Progenitor cell of endocrine pancreas (in vitro differentiated cells): ENCODE data around the gene PYGM. TPM values are rescaled to one million over a fixed set of nuclear protein-coding genes. Genes with fewer than 3 reads are reported as not detected.

Experiments used
- DNase-seq: peaks from one replicate; pipeline ENCODE4 v3.0.0; 2021; ENCODE audit warnings: low spot score; ENCODE audit not compliant: unreplicated experiment
- H3K27ac Mint-ChIP-seq: 2 replicates; pipeline ENCODE4 v1.8.0; 2021; ENCODE audit warnings: mild to moderate bottlenecking, moderate library complexity, mixed read lengths
- H3K27me3 Mint-ChIP-seq: 2 replicates; pipeline ENCODE4 v1.8.0; 2021; ENCODE audit warnings: mixed read lengths
- H3K36me3 Mint-ChIP-seq: 2 replicates; pipeline ENCODE4 v1.8.0; 2022; ENCODE audit warnings: mixed read lengths; ENCODE audit not compliant: insufficient read depth
- H3K4me1 Mint-ChIP-seq: 2 replicates; pipeline ENCODE4 v1.8.0; 2021; ENCODE audit warnings: low read depth, mixed read lengths
- H3K4me3 Mint-ChIP-seq: 2 replicates; pipeline ENCODE4 v1.8.0; 2021; ENCODE audit warnings: low read depth, mild to moderate bottlenecking, moderate library complexity, mixed read lengths
- H3K9me3 Mint-ChIP-seq: 2 replicates; pipeline ENCODE4 v1.8.0; 2021; ENCODE audit warnings: low read depth, mixed read lengths
- total RNA-seq: library from RNA; stranded (reverse); gene quantifications from 2 replicates; pipeline ENCODE4 v1.2.1, GENCODE V29; 2021
- TF ChIP-seq, protein P1 (sequence below): fragments of 200-600 bp; sonication (generic); IDR thresholded peaks from one replicate; pipeline ENCODE4 v1.5.0; 2021; ENCODE audit warnings: antibody characterized with exemption, mild to moderate bottlenecking; ENCODE audit not compliant: unreplicated experiment

Gene PYGM
- total RNA-seq, 1 donor from 2014 or later: 1.6 TPM

DNA sequence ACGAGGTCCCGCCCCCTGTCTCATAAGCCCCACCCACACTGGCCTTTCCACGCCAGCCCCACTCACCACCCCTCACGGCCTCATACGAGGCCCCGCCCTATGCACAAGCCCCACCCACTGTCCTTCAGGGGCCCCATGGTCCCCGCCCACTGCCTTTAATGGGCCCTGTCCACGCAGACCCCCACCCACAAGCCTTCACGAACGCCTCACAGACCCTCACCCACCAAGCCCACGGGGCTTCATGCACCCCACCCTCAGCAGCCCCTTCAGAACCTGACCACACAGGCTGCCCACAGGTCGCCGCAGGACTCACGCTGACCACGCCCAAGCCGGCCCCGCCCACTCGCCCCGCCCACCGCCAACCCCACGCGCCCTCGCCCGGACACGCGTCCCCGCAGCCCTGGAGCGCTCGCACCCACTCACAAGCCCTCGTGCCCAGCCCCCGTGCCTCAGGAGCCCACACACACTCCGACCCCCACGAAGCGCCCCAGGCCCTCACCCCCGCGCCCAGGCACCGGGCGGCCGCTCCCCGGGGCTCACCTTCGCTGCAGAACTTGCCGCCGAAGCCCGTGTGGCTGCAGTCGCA, 47.3 kb downstream of the PYGM start:
- H3K4me1 Mint-ChIP-seq: peaks cover 9% of the 10 kb centered on the region
- no peaks in the 10 kb centered on the region for H3K36me3 Mint-ChIP-seq
- DNase-seq: no peak
- peaks cover 78% of the 10 kb centered on the region for H3K27me3 Mint-ChIP-seq
- no peak overlapping the region for H3K4me3 Mint-ChIP-seq
- no peaks in the 10 kb centered on the region for H3K9me3 Mint-ChIP-seq
- no peak overlapping the region for H3K27ac Mint-ChIP-seq
- TF ChIP-seq, protein P1, sequence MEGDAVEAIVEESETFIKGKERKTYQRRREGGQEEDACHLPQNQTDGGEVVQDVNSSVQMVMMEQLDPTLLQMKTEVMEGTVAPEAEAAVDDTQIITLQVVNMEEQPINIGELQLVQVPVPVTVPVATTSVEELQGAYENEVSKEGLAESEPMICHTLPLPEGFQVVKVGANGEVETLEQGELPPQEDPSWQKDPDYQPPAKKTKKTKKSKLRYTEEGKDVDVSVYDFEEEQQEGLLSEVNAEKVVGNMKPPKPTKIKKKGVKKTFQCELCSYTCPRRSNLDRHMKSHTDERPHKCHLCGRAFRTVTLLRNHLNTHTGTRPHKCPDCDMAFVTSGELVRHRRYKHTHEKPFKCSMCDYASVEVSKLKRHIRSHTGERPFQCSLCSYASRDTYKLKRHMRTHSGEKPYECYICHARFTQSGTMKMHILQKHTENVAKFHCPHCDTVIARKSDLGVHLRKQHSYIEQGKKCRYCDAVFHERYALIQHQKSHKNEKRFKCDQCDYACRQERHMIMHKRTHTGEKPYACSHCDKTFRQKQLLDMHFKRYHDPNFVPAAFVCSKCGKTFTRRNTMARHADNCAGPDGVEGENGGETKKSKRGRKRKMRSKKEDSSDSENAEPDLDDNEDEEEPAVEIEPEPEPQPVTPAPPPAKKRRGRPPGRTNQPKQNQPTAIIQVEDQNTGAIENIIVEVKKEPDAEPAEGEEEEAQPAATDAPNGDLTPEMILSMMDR: no peak

DNA sequence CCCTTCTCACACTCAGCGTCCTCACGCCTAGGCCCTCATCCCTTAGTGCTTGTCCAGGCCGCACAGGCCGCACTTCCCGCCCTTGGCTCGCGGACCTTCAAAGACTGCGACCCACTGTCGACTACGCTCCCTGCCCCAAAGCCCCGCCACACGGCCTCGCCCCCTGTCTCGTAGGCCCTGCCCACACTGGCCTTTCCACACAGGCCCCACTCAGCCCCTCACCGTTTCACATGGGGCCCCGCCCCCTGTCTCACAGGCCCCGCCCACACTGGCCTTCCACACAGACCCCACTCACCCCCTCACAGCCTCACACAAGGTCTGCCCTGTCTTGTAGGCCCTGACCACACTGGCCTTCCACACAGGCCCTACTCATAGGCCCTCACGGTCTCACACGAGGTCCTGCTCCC, 47.8 kb downstream of the PYGM start:
- Mint-ChIP-seq H3K36me3 (no peaks in the 10 kb centered on the region), H3K4me3 (no peak overlapping the region), H3K27ac (peak overlapping the region; percentile 42)

DNA sequence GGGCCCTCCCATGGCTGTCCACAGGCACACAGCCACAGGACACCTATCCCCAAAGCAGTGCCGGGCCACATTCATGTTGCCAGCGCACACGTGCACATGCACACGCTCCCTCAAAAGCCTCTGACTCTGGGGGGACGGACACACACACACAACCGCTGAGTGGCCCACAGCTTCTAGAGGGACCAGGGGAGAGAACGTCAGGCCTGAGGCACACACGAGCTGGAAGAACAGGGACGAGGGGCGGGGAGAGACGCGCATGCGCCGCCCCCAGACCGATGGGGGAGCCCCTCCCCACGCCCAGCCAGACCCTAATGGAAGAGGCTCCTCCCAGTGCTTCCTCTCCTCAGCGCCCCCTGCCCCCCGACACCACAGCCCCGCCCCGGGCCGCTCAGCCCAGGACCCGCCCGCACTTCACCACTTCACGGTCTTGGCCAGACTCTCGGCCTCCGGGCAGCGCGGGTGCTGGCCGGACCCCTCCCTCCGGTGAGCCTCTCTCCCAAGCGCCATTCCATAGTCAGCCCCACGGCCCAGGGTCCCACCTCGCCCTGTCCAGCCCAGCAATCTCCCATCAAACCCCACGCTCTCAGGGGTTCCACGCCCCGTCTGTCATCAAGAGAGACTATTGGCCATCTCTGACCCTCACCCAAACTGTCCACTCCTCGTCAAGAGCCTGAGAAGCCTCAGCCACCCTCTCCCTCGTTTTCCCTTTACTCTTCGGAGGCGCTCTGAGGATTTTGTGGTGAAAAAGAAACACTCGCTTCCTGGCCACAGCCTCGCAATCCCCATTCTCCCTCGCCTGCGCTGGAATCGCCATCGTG, 48.4 kb downstream of the PYGM start:
- Mint-ChIP-seq H3K4me1 (peaks cover 9% of the 10 kb centered on the region), H3K9me3 (no peaks in the 10 kb centered on the region), H3K36me3 (no peaks in the 10 kb centered on the region), H3K27me3 (peaks cover 73% of the 10 kb centered on the region), H3K27ac (no peak overlapping the region), H3K4me3 (no peak overlapping the region)
- TF ChIP-seq, protein P1: no peak
- DNase-seq: no peak

More for the DNA sequence above, 47.8 kb downstream of the PYGM start:
- TF ChIP-seq, protein P1: no peak
- peaks cover 75% of the 10 kb centered on the region for H3K27me3 Mint-ChIP-seq
- H3K4me1 Mint-ChIP-seq: peaks cover 9% of the 10 kb centered on the region
- H3K9me3 Mint-ChIP-seq: no peaks in the 10 kb centered on the region
- DNase-seq: no peak

DNA sequence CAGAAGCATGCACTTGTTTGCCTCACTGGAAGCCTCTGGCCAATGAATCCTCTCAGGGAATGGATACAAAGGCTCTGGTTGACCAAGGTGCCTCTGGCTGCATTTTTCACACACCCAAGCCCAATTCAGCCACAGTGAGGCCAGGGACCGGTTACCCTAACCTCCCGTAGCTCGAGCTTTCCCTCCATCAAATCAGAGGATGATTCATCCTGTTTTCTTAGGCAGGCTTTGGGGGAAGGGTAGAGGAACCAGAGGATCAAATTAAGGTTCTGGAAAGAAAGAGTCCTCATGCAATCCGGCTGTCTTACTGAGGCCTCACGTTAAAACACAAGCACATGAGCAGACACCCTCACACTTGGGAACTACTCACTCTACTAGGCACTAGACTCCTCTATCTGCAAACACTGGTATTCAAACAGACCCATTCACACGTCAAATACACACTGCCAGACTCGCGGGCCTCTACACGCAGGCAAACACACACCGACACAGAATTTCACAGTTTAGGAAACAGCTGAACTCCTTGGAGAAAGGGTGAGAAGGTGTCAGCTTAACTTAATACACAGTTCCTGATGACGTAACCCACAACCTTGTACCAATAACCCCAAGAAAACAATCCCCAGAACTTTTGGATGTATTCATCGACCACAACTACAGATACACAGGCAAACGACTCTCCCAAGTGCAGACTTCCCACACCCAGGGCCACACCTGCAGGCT, 49.2 kb downstream of the PYGM start:
- Mint-ChIP-seq H3K27me3 (peaks cover 69% of the 10 kb centered on the region), H3K27ac (no peak overlapping the region), H3K4me3 (no peak overlapping the region), H3K36me3 (no peaks in the 10 kb centered on the region), H3K4me1 (peaks cover 11% of the 10 kb centered on the region), H3K9me3 (no peaks in the 10 kb centered on the region)
- TF ChIP-seq, protein P1: no peak
- no peak for DNase-seq

DNA sequence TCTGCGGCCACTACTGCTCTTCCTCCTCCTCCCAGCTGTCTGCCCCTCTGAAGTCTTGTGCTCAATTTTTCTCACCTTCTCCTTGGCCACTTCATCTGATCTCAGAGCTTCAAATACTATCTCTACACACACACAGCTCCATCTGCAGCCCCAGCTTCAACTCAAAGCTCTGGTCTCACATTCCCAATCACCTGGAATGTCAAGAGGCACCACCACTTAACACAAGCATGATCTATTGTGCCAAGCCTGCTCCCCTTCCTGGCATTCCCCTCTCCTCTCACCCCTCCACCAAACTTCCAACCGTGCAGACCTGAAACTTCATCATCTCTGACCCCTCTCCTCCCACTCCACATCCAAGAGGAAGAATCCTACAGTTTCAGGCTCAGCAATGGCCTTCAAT, 54.3 kb downstream of the PYGM start:
- DNase-seq: no peak
- Mint-ChIP-seq H3K36me3 (peaks cover 1% of the 10 kb centered on the region), H3K27me3 (peaks cover 58% of the 10 kb centered on the region), H3K4me3 (no peak overlapping the region), H3K4me1 (peaks cover 5% of the 10 kb centered on the region), H3K9me3 (no peaks in the 10 kb centered on the region), H3K27ac (peak overlapping the region; percentile 8)
- TF ChIP-seq, protein P1: no peak
